GM21619 (cell line): ENCODE data around the gene PLXNB2.

Experiments
- ATAC-seq: cut with Tn5 transposase; IDR thresholded peaks from one replicate; pipeline ENCODE4 v1.9.1; 2021; ENCODE audit not compliant: unreplicated experiment

PLXNB2 gene

GRCh38 chr22:50311606-50312351, 4.3 kb upstream of the PLXNB2 start:
- ATAC-seq = no peak

- no peak for ATAC-seq
Observed at GRCh38 chr22:50310949-50311444, 3.6 kb upstream of the PLXNB2 start.

GRCh38 chr22:50310031-50310722, 2.7 kb upstream of the PLXNB2 start:
- ATAC-seq = no peak

GRCh38 chr22:50309601-50309991, 2.1 kb upstream of the PLXNB2 start:
- ATAC-seq = no peak

GRCh38 chr22:50308986-50309600, 1.6 kb upstream of the PLXNB2 start:
- no peak for ATAC-seq

GRCh38 chr22:50308597-50308935, 1.1 kb upstream of the PLXNB2 start:
- no peak for ATAC-seq

- ATAC-seq = no peak
Observed at GRCh38 chr22:50307890-50308596, 597 bp upstream of the PLXNB2 start.

- no peak for ATAC-seq
Observed at GRCh38 chr22:50305923-50306566, 1.4 kb downstream of the PLXNB2 start.

- no peak for ATAC-seq
Observed at GRCh38 chr22:50305393-50305922, 2.0 kb downstream of the PLXNB2 start.

GRCh38 chr22:50304528-50305392, 2.7 kb downstream of the PLXNB2 start:
- no peak for ATAC-seq

- ATAC-seq = no peak
Observed at GRCh38 chr22:50303848-50304527, 3.5 kb downstream of the PLXNB2 start.

GRCh38 chr22:50303515-50303847, 4.0 kb downstream of the PLXNB2 start:
- ATAC-seq = no peak

- ATAC-seq = no peak
Observed at GRCh38 chr22:50302564-50302963, 4.9 kb downstream of the PLXNB2 start.

GRCh38 chr22:50302041-50302541, 5.4 kb downstream of the PLXNB2 start:
- ATAC-seq = no peak

GRCh38 chr22:50301581-50301991, 5.9 kb downstream of the PLXNB2 start:
- ATAC-seq = no peak

- no peak for ATAC-seq
Observed at GRCh38 chr22:50300620-50301257, 6.7 kb downstream of the PLXNB2 start.

- no peak for ATAC-seq
Observed at GRCh38 chr22:50299785-50300619, 7.4 kb downstream of the PLXNB2 start.
